HG03097 (cell line): ENCODE data around the gene TMEM229B.
"Not testable (repeated sequence)": the region's sequence is repeated elsewhere in the genome, so short reads cannot be mapped to it uniquely, and the experiment has no call there.

ENCODE experiments used
- ATAC-seq: cut with Tn5 transposase; IDR thresholded peaks from one replicate; pipeline ENCODE4 v1.9.1; 2021; ENCODE audit not compliant: unreplicated experiment, low FRiP score

Gene TMEM229B

GRCh38 chr14:67461341-67461985 is 27.1 kb downstream of the TMEM229B start:
- no peak for ATAC-seq

DNA sequence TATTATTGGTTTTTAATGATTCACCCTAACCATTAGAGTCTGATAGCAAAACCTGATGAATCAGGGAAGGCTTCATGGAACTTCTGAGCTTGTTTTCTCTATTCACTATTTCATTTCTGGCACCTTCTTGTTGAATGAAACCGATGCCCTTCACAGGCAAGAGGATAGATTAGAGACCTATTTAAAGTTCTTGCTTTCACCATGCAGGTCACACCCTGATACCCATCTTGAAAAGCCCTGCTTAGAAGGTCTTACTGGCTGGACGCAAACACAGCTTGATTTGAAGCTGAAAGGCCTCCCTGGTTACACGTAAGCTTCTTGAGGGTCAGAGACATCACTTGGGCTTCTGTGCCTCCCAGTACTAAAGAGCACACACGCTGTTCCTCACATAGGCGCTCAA is 29.2 kb downstream of the TMEM229B start:
- ATAC-seq = no peak

DNA sequence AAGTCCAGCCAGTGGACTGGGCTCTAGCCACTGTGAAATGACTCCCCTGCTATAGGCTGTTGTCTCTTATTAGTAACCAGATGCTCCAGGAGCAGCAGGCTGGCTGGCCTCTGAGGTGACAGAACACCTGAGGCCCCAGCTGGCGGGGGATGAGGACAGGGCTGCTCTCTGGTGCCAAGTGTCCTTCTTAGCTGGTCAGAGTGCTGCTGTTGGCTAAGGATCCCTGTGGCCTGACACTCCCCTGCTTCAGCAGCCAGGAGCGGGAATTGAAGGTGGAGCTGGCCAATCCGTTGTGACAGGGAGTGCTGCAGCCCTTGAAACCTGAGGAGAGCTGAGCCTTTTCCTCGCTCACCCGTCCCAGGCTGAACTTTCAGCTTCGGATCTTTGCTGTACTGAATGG is 30.7 kb downstream of the TMEM229B start:
- ATAC-seq = no peak

GRCh38 chr14:67456732-67457131 is 31.8 kb downstream of the TMEM229B start:
- no peak for ATAC-seq

- ATAC-seq = no peak
These were observed 34.8 kb downstream of the TMEM229B start for GRCh38 chr14:67453575-67454300.

- ATAC-seq = not testable (repeated sequence)
These were observed 36.9 kb downstream of the TMEM229B start for GRCh38 chr14:67451667-67452066.

DNA sequence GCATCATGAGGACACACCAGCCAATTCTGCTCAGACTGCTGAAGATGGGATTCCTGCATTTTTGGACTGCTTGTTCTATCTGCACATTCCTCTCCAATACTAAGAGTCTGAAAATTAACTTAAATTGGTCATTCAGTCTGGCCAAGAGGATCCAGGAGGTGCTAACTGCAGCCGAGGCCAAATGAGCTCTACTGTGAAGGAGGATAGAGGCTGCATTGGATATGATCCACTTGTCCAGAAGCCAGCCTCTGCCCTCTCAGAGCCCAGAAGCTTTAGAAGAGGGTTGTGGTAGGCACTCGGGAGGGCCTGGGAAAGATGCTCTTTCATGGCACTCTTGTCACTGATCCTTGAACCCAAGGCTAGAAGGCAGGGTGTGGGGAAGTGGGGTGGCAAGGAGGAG is 39.4 kb downstream of the TMEM229B start:
- no peak for ATAC-seq

DNA sequence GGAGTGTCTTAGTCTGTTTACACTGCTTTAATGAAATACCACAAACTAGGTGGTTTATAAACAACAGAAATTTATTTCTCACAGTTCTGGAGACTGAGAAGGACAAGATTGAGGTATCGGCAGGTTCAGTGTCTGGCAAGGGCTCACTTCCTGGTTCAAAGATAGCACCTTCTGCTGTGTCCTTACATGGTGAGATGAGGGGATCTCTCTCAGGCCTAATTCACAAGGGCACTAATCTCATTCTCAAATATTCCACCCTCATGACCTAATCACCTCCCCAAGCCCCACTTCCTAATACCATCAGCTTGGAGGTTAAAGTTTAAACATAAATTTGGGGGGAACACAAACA is 41.5 kb downstream of the TMEM229B start:
- ATAC-seq = no peak

DNA sequence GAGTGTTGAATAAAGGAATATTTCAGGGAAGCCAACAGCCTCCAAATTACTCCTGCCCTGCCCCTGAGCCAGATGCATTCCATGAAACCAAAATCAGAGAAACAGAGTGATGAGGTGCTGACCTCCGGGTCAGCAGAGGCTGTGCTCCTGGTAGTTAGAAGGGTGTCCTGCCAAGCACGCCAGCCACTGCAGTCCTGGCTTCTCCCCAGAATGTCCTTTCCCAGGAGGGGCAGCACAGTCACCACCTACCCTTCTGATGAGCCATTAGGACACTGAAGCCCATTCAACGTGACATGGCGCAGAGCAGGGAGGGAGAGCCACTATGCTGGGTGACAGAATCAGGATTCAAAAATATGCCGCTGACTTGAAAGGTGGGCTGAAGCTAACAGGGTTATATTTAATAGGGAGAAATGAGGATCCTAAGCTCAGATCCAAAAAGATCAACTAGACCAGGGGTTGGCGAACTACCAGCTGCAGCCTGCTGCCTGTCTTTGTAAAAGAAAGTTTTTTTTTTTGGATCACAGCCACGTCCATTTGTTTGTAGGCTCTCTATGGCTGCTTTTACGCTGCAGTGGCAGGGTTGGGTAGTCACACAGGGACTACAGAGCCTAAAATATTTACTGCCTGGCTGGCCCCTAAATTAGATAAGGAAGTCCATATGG is 42.0 kb downstream of the TMEM229B start:
- no peak for ATAC-seq

DNA sequence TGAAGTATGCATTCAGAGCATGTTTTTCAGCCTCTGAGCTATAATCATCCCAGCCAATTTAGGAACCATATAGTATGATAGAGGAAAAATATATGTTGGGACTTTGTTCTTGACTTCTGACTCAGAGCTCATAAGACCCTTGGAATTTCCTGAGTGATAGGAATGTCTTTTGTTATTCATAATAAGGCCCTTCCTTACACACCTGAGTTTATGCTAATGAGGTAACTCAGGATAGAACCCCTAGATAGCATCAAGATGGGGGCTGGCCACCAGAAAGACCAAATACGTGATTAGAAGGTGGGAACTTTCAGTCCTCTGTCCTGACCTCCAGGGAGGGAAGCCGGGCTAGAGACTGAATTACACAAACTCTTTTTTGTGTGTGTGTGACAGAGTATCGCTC is 44.1 kb downstream of the TMEM229B start:
- no peak for ATAC-seq

- no peak for ATAC-seq
These were observed 46.2 kb downstream of the TMEM229B start for GRCh38 chr14:67442139-67442906.

GRCh38 chr14:67441672-67442071 is 46.8 kb downstream of the TMEM229B start:
- ATAC-seq = no peak

DNA sequence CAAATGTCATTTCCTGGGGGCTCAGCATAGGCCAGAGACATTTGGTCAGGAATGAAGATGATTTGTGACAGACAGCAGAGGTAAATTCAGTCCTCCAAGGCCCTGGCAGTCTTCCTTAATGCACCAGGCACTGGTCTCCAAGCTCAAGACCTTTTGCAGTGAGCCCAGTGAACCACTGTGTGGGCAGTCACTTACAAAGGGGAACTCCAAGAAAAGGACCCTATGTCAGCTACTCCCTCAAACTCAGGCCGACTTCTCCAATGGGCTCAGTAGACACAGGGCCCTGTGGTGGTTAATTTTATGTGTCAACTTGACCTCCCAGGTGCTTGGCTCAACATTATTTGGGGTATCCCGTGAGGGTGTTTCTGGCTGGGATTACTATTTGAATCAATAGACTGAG is 47.3 kb downstream of the TMEM229B start:
- no peak for ATAC-seq

DNA sequence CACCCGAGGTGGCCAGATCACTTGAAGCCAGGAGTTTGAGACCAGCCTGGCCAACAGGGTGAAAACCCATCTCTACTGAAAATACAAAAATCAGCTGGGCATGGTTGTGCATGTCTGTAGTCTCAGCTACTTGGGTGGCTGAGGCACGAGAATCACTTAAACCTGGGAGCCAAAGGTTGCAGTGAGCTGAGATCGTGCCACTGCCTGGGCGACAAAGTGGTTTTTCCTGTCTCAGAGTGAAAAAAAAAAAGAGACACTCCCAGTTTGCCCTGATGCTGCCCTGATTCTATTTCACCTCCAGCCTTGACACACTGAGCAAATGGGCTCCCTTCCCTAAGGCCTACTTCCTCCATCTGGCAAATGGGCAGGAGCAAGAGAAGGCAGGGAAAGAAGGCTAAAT is 48.0 kb downstream of the TMEM229B start:
- no peak for ATAC-seq

DNA sequence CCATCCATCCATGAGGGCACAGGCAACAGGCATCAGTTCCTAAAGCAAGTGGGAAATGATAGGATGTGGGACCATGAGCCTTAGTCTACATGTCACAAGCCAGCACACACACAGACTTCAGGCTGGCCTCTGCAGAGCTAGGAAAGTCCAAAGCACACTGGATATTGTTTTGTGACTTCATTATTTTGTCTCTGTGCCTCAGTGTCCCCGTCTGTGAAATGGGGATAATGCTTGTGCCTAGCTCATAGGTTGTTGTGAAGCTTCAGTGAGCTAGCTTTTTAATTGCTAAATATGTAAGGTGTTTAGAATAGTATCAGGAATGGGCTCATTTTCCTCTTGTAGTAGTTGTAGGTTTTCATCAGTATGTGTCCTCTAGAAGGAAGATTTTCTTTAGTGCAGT is 49.6 kb downstream of the TMEM229B start:
- ATAC-seq = no peak

- ATAC-seq = no peak
These were observed 52.3 kb downstream of the TMEM229B start for GRCh38 chr14:67436006-67436866.

DNA sequence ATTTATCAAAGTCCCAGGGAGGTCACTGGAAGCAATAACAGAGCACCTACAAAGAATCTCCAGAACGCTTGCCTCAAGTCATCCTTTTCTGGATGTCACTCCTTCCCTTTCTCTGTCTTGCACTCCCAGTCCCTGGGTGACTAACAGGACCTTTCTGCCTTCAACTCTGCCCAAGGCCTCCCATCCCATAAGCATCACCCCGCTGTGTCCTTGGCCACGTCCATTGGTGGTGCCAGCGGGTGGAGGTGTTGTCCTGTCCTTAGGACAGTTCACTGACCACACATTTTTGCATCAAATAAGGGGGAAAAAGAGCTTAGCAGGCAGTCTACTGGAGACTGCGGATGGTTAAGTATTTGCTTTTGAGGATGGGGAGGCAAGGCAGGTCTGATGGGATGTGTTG is 52.9 kb downstream of the TMEM229B start:
- ATAC-seq = no peak

GRCh38 chr14:67432050-67432564 is 56.4 kb downstream of the TMEM229B start:
- ATAC-seq = no peak

GRCh38 chr14:67429510-67430205 is 58.9 kb downstream of the TMEM229B start:
- ATAC-seq = no peak
